Left renal cortex interstitium (tissue), 4 donors: Measurements from ENCODE around the gene ITGA4. TPM values are rescaled to one million over a fixed set of nuclear protein-coding genes. Genes with fewer than 3 reads are reported as not detected.

Experiments
- DNase-seq, 4 donors: peaks; one replicate each; pipeline ENCODE4 v3.0.0-alpha.2; 2013; ENCODE audit warnings: low read depth in 4 of 4, low spot score in 2 of 4, missing footprints in 1 of 4
- polyA plus RNA-seq, 4 donors: library from polyadenylated mRNA; unstranded; fragments of 120-200 nt; gene quantifications; one replicate each; pipeline ENCODE4 v1.2.1, GENCODE V29; 2013; ENCODE audit not compliant: insufficient read length in 4 of 4

ITGA4 gene
- polyA plus RNA-seq, 4 donors, result 32.0 to 39.4 (median 37.2) TPM

DNA sequence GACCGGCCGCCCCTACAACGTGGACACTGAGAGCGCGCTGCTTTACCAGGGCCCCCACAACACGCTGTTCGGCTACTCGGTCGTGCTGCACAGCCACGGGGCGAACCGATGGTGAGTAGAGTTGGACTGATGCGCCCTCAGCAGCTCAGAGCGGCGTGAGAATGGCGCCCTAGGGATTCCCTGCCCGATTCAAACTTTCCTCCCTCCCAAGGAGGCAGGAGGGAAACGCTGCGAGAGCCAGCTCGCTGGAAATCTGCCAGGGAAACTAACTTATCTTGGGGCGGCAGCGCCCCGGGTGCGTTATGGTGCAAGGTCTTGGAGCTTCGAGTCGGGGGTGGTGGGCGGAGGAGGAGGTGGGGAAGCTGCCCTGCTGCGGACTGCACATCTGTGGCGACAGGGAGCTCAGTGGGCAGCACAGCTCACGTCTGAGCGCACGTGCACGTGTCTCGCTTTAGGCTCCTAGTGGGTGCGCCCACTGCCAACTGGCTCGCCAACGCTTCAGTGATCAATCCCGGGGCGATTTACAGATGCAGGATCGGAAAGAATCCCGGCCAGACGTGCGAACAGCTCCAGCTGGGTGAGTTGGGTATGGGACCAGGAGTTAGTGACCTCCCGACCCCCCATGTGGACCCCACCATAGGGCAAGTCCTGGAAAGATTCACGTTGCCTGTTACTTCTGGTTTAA is 697 bp downstream of the ITGA4 start:
- DNase-seq, result no peak

DNA sequence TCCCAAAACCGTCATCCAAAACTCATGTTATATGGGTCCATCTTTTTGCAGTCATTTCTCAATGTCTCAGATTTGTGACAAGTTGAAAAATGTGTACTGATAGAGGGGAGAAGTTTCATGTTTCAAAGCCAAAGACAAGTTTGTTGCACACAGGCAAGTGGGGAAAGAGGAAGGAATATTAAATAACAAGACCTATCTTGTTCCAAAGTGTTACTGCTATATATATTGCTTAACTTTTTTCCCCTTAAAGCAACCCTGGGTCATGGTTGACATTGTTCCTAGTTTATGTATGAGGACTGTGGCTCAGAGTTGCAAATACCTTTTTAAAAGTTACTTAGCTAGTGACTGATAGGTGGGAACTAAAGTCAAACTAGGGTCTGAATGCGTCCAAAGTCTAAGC is 1.7 kb downstream of the ITGA4 start:
- DNase-seq, result no peak

GRCh38 chr2:181459621-181460021 is 2.4 kb downstream of the ITGA4 start:
- DNase-seq, result no peak

DNA sequence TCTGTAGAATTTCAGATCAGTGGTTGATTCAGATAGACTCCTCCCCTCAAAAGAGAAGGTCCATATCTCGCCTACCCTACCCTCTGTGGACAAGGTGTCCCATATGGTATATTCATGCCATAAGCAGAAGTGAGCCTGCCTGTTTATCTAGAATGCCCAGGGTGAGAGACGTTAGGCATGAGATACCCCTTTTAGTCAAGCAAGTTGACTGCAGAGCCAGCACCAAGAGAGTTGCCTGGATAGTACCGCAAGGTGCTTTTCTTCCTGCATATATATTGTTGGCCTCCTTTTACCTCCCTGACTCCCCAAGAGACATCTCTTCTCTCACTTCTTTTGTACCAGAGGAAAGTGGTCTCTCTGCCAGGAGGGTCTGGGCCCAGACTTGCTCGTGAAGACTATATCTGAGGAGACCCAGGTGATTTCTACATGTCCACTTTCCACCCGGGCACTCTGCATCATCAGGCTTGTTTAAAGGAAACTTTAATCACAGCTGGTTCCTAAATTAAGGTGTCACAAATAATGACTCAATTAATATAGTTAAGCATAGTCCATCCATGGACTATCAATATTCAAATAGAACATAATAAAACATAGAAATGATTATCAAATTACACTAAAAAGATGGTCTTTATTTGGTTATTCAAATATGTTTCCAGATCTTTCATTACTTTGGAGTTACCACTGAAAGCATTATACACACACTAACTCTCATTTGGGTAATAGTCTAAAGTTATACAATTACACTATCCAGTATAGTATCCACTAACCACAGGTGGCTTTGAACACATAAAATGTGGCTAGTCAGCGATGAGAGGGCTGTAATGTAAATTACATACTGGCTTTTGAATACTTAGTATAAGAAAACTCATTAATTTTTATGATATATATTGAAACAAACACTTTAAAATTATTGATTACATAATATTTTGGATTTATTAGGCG is 4.1 kb downstream of the ITGA4 start:
- DNase-seq, result no peak

- no peak for DNase-seq
Measured at GRCh38 chr2:181462033-181462432, 4.8 kb downstream of the ITGA4 start.

- no peak for DNase-seq
Measured at GRCh38 chr2:181463588-181463987, 6.4 kb downstream of the ITGA4 start.

- no peak for DNase-seq
Measured at GRCh38 chr2:181464966-181465365, 7.8 kb downstream of the ITGA4 start.

DNA sequence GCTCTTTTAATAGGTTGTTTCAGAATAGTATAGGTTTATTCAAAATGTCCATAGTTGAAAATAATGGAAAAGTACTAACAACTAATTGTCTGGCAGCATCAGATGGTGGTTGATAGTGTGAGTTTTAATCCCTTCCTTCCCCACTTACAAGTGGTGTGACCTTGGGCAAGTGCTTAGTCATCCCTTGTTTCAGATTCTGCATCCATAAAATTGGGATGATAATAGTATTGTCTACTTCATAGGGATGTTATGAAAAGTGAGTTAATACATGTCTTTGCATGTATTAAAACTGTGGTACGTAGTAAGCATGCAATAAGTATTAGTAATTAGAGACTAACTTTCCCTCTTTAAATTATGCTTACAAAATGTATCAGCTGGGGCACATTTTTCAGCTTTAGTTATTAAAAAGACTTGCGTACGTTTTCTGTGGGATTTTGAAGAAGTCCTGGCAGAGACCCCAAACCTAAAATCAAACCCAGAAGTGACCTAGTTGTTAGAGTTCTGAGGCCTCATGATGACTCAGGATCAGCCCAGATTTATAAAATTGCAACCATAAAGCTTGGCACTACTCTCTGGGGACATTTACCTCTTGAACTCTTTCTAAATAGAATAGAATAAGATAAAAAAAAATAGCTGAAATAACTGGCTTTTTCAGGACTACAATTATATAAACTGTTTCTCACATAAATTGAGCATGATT is 8.6 kb downstream of the ITGA4 start:
- DNase-seq, result no peak

DNA sequence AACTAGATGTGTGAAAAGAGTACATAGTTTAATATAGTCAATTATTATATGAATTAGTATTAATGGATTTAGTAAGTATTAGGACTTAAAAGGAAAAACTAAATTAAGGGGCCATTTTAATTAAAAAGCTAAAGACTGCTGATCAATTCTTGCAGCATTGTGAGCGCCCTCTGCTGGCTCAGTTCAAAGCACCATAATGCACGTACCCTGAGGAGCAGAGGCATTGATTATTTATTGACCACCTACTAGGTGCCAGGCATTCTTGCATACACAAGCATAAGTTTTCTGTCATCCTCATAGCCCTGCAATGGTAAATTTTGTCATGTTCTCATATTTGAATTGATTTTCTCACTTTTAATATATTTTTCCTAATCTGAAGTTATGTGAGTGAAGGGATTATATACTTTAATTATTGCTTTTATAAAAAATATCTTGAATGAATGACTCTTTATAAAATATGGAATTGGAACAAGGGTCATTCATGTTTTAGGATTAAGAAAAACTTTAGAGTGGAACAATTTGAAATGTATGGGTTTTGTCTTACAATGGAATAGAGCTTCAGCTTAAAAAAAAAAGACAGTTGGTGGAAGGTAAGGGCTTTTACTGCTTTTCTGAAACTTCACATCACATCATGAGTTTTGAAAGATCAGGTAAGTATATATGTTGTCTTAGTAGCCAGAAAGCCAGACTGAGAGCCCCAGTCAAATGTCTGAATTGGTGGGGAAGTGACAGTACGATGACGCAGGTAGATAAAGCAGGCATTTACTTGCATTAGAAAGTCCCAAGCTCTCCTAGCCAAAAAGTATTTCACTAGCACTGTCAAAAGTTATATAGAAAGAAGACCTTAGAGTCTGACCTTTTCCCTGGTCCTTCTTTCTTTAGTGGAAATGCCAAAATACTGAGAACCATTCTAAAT is 9.7 kb downstream of the ITGA4 start:
- DNase-seq, result peak in 1 of 4 donors; percentile 20

DNA sequence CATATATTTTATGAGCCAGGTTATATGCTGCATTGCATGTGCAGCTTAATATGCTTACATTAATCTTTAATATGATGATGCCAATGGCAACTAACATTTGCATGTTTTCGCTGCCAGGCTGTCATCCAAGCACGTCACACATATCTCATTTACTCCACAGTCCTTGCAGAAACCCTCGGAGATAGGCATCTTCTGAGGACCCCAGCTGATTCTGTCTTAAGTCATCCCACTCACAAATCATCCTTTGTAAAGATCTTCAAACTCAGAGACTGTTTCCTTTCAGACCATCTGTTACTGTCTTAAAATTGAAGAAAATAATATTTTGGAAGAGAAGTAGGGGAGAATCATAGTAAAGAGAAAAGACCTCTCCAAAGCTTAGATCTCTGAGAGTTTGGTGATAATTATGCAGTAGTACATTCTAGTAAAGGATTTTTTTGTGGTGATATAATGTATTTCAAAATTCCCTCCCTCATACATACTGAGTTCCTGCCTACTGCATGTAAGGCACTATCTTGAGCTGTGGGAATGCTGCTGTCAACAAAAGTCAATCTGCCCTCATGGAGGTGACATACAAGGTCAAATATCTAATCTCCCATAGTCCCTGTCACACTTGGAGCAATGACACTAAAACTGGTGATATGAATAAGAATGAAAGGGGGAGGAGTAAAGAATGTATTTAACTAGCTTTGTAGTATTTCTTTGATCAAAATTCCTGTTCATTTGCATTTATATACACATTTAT is 11.0 kb downstream of the ITGA4 start:
- no peak for DNase-seq

GRCh38 chr2:181468811-181469210 is 11.6 kb downstream of the ITGA4 start:
- DNase-seq, result no peak

- no peak for DNase-seq
Measured at GRCh38 chr2:181471226-181471625, 14.0 kb downstream of the ITGA4 start.

- DNase-seq, result no peak
Measured at GRCh38 chr2:181471783-181472182, 14.6 kb downstream of the ITGA4 start.

DNA sequence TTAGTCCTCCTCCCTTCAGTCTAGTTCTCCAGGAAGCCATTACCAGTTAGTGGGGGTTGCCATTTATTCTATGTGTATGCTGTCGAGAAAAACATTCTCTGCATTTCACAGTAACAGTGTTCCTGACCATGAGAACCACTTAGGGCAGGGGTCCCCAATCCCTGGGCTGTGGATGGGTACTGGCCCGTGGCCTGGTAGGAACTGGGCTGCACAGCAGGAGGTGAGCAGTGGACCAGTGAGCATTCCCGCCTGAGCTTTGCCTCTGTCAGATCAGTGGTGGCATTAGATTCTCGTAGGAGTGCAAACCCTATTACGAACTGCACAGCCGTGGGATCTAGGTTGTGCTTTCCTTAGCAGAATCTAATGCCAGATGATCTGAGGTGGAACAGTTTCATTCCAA is 15.8 kb downstream of the ITGA4 start:
- DNase-seq, result no peak

DNA sequence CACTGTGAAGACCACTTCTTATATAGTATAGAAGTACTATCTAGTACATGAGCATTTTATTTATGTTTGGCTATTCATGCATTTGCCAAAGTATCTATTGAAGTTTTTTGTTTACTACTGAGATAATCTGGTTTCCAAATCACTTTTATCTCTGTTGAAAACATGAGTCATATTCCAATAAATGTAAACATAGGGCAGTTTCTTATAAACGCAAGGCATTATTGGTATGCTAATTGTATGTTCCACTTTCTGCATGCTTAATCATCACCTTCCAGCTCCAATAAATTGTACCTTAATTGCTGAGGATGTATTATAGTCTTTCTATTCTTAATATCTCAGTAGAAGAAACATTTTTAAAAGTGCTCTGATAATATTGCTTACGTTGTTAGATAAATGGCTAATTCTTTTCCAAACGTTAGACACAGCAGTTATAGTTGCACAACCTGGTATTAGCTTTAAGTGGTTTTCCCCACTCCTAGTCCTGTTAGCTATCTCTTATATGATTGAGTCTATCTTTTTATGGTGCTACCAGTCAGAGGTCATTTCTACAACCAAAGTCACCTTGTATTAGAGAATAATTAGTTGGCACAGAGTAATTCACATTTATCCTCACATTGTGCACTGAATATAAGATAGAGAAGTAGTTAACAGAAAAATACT is 17.2 kb downstream of the ITGA4 start:
- no peak for DNase-seq

DNA sequence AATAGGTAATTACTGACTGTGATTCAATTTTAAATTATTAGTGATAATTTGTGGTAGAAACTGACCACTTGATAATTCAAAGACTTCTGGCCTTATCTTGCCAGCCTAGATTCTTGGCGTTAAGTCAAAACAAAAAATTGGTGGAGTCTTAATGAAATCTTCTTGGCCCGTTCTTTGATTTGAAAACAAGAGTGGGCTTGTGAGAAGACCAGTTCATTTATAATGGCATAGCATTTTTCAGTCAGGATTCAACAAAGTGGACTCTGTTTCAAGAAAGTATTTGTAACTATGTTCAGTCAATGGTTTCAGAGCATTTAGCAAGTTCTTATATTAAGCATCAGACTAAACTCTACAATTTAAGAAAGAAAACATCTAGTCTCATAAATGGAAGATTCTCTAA is 26.0 kb downstream of the ITGA4 start:
- DNase-seq, result no peak

DNA sequence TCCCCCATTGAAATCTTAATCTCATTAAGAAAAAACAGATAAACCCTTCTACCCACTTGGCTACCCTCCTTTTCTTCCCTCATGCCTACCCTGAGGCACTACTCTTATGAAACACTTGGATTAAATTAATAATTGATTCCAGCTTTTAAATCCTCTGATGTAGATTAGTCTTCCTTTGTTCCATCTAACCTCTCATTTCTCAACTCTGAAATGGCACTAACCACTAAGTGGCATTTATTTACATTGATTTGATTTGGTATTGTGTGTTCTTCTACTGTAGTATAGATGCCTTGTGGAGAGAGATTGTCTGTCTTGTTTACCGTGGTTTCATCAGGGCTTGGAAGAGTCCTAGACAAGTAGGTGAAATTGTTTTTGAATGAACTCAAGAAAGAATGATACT is 26.7 kb downstream of the ITGA4 start:
- no peak for DNase-seq

DNA sequence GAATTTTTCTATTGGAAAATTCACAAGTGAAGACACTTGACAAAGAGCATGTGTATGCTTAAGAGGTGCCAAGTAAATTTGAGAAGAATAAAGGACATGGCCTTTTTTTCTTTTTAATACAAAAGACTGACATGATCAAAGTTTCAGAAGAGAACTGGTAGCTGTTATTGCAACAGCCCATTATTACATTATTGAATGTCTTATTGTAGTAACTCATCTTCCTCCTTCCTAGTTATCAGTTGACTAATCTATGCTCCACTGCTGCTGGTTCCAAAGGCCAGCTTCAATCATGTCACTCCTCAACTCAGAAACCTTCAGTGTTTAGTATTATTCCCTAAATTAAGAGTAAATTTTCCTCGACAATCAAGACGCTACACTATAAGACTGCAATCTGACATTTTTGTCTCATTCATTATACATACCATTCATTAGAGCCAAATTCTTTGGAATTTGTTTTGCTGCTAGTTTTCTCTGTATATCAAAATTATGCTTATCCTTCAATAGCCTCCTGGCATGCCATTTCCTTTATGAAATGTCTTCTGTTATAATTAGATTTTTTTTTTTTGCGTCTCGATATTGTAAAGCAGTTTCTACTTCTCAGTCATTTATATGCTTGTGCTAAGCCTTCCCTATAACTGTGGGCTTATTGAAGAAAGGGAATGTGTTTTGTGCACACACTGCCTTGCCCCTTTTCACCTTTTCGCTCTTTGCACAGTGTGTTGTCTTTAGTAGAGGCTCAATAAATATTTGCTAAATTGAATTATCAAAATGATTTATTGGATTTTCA is 27.9 kb downstream of the ITGA4 start:
- DNase-seq, result no peak
